Astrocyte (in vitro differentiated cells and primary cell): ENCODE measurements around the gene JAML. TPM values are rescaled to one million over a fixed set of nuclear protein-coding genes. Genes with fewer than 3 reads are reported as not detected.

Source experiments
- DNase-seq: peaks from one replicate; pipeline ENCODE4 v3.0.0-alpha.2; 2010; ENCODE audit warnings: low read depth
- FAIRE-seq: peaks from 2 replicates; lab custom pipeline; 2011; peaks lifted over from hg19 to GRCh38; lab: Jason Lieb, UNC
- H2AFZ ChIP-seq: 2 replicates; pipeline ENCODE4 v1.6.0; 2012; ENCODE audit warnings: low read depth, low read length, inconsistent platforms
- H3K27ac ChIP-seq: 2 replicates; pipeline ENCODE4 v1.5.1; 2011; ENCODE audit warnings: low read depth, low read length, inconsistent platforms
- H3K27me3 ChIP-seq: 2 replicates; pipeline ENCODE4 v1.6.0; 2011; ENCODE audit warnings: low read length, inconsistent platforms; ENCODE audit not compliant: insufficient read depth
- H3K36me3 ChIP-seq: 2 replicates; pipeline ENCODE4 v1.5.1; 2011; ENCODE audit warnings: low read length, inconsistent platforms; ENCODE audit not compliant: insufficient read depth
- H3K4me1 ChIP-seq: 2 replicates; pipeline ENCODE4 v1.5.1; 2011; ENCODE audit warnings: low read length, inconsistent platforms; ENCODE audit not compliant: insufficient read depth
- H3K4me2 ChIP-seq: 2 replicates; pipeline ENCODE4 v1.6.0; 2012; ENCODE audit warnings: low read length, inconsistent platforms
- H3K4me3 ChIP-seq: 2 replicates; pipeline ENCODE4 v1.5.1; 2011; ENCODE audit warnings: low read depth, mild to moderate bottlenecking, low read length, inconsistent platforms; ENCODE audit not compliant: insufficient read depth
- H3K79me2 ChIP-seq: 2 replicates; pipeline ENCODE4 v1.6.0; 2012; ENCODE audit warnings: mild to moderate bottlenecking, low read length, inconsistent platforms; ENCODE audit not compliant: insufficient read depth
- H3K9ac ChIP-seq: 2 replicates; pipeline ENCODE4 v1.6.0; 2012; ENCODE audit warnings: mild to moderate bottlenecking, low read length, inconsistent platforms
- H3K9me3 ChIP-seq: 2 replicates; pipeline ENCODE4 v1.5.1; 2012; ENCODE audit warnings: low read depth, mild to moderate bottlenecking, low read length, inconsistent platforms; ENCODE audit not compliant: insufficient read depth
- H4K20me1 ChIP-seq: 2 replicates; pipeline ENCODE4 v1.6.0; 2012; ENCODE audit warnings: low read length, inconsistent platforms; ENCODE audit not compliant: insufficient read depth
- H3K27ac Mint-ChIP-seq: one replicate; pipeline ENCODE4 v1.8.0; 2021; ENCODE audit warnings: mild to moderate bottlenecking, mixed read lengths; ENCODE audit not compliant: unreplicated experiment
- H3K27me3 Mint-ChIP-seq: one replicate; pipeline ENCODE4 v1.8.0; 2021; ENCODE audit warnings: low read depth, mixed read lengths; ENCODE audit not compliant: unreplicated experiment
- H3K36me3 Mint-ChIP-seq: one replicate; pipeline ENCODE4 v1.8.0; 2021; ENCODE audit warnings: low read depth, mixed read lengths; ENCODE audit not compliant: unreplicated experiment
- H3K4me1 Mint-ChIP-seq: one replicate; pipeline ENCODE4 v1.8.0; 2021; ENCODE audit warnings: low read depth, mixed read lengths; ENCODE audit not compliant: unreplicated experiment
- H3K4me3 Mint-ChIP-seq: one replicate; pipeline ENCODE4 v1.8.0; 2021; ENCODE audit warnings: mild to moderate bottlenecking, moderate library complexity, mixed read lengths; ENCODE audit not compliant: unreplicated experiment
- H3K9me3 Mint-ChIP-seq: one replicate; pipeline ENCODE4 v1.8.0; 2021; ENCODE audit warnings: mild to moderate bottlenecking, mixed read lengths; ENCODE audit not compliant: unreplicated experiment
- EZH2 ChIP-seq: IDR thresholded peaks from 2 replicates; pipeline ENCODE4 v1.6.1; 2012; ENCODE audit warnings: mild to moderate bottlenecking, low read length, inconsistent platforms; ENCODE audit not compliant: insufficient read depth
- total RNA-seq: library from RNA; stranded (reverse); gene quantifications from 2 replicates; pipeline ENCODE4 v1.2.1, GENCODE V29; 2021
- TF ChIP-seq, protein P1 (sequence below): IDR thresholded peaks from 2 replicates; pipeline ENCODE4 v1.5.1; 2011; ENCODE audit warnings: low read depth, mild to moderate bottlenecking, inconsistent platforms, low read length, moderate library complexity; ENCODE audit not compliant: insufficient read depth

JAML gene
- total RNA-seq, 1 donor from 2014 or later = not detected

DNA sequence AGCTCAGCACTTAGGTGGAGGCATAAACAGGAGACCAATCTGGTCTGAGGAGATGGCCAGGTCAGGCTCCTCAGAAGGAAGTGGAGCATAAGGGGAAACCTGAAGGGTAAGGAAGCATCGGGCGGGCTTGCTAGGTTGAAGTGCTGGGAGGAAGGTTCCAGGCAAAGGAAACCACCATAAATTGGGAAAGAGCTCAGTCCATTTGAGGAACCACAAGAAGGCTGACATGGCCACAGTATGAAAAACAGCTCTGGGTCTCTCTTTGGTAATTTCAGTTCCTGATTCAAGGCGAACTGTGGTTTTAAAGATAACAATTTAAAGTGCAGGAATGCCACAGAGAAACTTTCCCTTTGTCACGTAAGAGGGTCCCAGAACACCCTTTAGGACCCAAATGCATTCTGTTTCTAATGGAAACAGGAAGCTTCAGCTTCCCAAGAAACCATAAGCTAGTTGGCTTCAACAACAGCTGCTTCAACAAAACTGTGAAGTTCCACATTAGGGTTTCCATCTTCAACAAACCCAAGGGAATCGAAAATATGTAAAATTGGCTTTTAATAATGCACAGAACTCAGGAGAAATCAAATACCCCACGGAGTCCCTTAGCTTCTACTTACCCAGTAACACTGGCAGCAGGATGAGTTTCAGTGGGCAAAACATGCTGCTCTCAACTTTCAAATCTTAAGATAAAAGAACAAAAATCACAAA lies 10.4 kb downstream of the JAML start:
- no peak overlapping the region for H3K4me3 Mint-ChIP-seq
- Histone ChIP-seq H3K9me3 (no peaks in the 10 kb centered on the region), H3K27me3 (peaks cover 38% of the 10 kb centered on the region), H3K27ac (no peak overlapping the region), H3K79me2 (no peaks in the 10 kb centered on the region), H3K4me1 (no peaks in the 10 kb centered on the region), H4K20me1 (no peaks in the 10 kb centered on the region), H3K4me2 (no peak overlapping the region), H2AFZ (no peak overlapping the region), H3K36me3 (no peaks in the 10 kb centered on the region), H3K9ac (no peak overlapping the region), H3K4me3 (no peak overlapping the region)
- DNase-seq = no peak
- H3K4me1 Mint-ChIP-seq = peaks cover 3% of the 10 kb centered on the region
- FAIRE-seq = no peak
- peaks cover 22% of the 10 kb centered on the region for H3K27me3 Mint-ChIP-seq
- H3K36me3 Mint-ChIP-seq = no peaks in the 10 kb centered on the region
- H3K9me3 Mint-ChIP-seq = no peaks in the 10 kb centered on the region
- no peak for TF ChIP-seq EZH2
- TF ChIP-seq, protein P1, sequence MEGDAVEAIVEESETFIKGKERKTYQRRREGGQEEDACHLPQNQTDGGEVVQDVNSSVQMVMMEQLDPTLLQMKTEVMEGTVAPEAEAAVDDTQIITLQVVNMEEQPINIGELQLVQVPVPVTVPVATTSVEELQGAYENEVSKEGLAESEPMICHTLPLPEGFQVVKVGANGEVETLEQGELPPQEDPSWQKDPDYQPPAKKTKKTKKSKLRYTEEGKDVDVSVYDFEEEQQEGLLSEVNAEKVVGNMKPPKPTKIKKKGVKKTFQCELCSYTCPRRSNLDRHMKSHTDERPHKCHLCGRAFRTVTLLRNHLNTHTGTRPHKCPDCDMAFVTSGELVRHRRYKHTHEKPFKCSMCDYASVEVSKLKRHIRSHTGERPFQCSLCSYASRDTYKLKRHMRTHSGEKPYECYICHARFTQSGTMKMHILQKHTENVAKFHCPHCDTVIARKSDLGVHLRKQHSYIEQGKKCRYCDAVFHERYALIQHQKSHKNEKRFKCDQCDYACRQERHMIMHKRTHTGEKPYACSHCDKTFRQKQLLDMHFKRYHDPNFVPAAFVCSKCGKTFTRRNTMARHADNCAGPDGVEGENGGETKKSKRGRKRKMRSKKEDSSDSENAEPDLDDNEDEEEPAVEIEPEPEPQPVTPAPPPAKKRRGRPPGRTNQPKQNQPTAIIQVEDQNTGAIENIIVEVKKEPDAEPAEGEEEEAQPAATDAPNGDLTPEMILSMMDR = no peak
- no peak overlapping the region for H3K27ac Mint-ChIP-seq

DNA sequence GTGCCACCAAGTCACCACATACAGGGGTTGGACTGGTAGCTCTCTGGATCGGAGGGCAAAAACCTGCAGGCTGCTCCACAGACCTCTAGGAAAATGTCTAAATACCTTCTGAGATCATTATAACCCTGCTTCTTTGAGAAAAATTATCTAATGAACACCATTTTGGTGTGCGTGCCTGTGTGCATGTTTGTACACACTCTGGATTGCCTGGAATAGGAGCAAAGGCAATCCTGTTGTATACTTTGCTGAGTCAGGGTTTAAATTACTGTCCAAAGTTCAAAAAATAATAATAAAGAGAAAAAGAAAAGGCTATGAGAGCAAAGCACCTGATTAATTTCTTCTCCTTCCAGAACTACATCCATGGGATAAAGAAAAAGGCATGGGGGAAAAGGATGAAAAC lies 11.0 kb downstream of the JAML start:
- no peak overlapping the region for H3K9ac ChIP-seq
- no peaks in the 10 kb centered on the region for H3K9me3 ChIP-seq
- H3K36me3 ChIP-seq = no peaks in the 10 kb centered on the region
- no peak overlapping the region for H2AFZ ChIP-seq
- TF ChIP-seq, protein P1 = no peak
- TF ChIP-seq EZH2 = no peak
- H4K20me1 ChIP-seq = no peaks in the 10 kb centered on the region
- H3K9me3 Mint-ChIP-seq = no peaks in the 10 kb centered on the region
- no peak overlapping the region for H3K4me2 ChIP-seq
- peaks cover 42% of the 10 kb centered on the region for H3K27me3 ChIP-seq
- FAIRE-seq = no peak
- H3K4me3 Mint-ChIP-seq = no peak overlapping the region
- H3K79me2 ChIP-seq = no peaks in the 10 kb centered on the region
- no peak overlapping the region for H3K27ac ChIP-seq
- no peaks in the 10 kb centered on the region for H3K4me1 ChIP-seq
- peaks cover 22% of the 10 kb centered on the region for H3K27me3 Mint-ChIP-seq
- no peak overlapping the region for H3K4me3 ChIP-seq
- H3K27ac Mint-ChIP-seq = no peak overlapping the region
- H3K36me3 Mint-ChIP-seq = no peaks in the 10 kb centered on the region
- DNase-seq = no peak
- H3K4me1 Mint-ChIP-seq = peaks cover 3% of the 10 kb centered on the region

DNA sequence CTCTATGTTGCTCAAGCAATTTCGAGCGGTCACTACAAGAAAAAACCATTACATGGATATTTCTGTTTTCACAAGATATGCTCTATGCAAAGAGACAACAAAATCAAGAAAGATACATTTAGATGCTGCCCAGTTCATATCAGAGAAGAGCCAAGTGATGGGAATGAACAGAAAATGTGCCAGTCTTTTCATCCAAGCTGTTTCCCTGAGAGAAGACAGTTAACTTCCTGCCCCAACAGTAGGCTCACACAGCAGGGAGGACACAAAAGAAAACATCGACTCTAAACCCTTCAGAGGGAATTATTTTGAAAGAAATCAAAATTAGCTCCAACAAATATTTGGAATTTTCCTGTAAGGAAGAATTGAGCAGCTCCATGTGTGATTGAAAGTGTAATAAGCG lies 11.6 kb downstream of the JAML start:
- Mint-ChIP-seq H3K36me3 (no peaks in the 10 kb centered on the region), H3K27me3 (peaks cover 21% of the 10 kb centered on the region), H3K27ac (no peak overlapping the region), H3K9me3 (no peaks in the 10 kb centered on the region), H3K4me3 (no peak overlapping the region), H3K4me1 (peaks cover 3% of the 10 kb centered on the region)
- FAIRE-seq (no peak), DNase-seq (no peak)
- peaks cover 42% of the 10 kb centered on the region for H3K27me3 ChIP-seq
- no peak overlapping the region for H3K4me3 ChIP-seq
- H3K9me3 ChIP-seq = no peaks in the 10 kb centered on the region
- H2AFZ ChIP-seq = no peak overlapping the region
- TF ChIP-seq, protein P1 = no peak
- no peak for TF ChIP-seq EZH2
- H3K4me2 ChIP-seq = no peak overlapping the region
- H3K4me1 ChIP-seq = no peaks in the 10 kb centered on the region
- no peaks in the 10 kb centered on the region for H3K79me2 ChIP-seq
- no peak overlapping the region for H3K27ac ChIP-seq
- no peak overlapping the region for H3K9ac ChIP-seq
- H3K36me3 ChIP-seq = no peaks in the 10 kb centered on the region
- H4K20me1 ChIP-seq = no peaks in the 10 kb centered on the region
